Liver (tissue), 9 donors: ENCODE data around the gene STK25. TPM values are rescaled to one million over a fixed set of nuclear protein-coding genes. Genes with fewer than 3 reads are reported as not detected.

Experiments used
- DNase-seq: peaks from one replicate; pipeline ENCODE4 v3.0.0-alpha.2; 2017; ENCODE audit warnings: low spot score
- H3K27ac ChIP-seq, 2 donors: one replicate each; pipeline ENCODE4 v1.7.0; 2013; ENCODE audit warnings: inconsistent platforms in 2 of 2, low read length in 2 of 2, control low read depth in 1 of 2, low read depth in 1 of 2, mild to moderate bottlenecking in 1 of 2
- H3K27me3 ChIP-seq, 4 donors: one replicate each; pipeline versions ENCODE4 v1.6.1 to v1.7.0; 2013; ENCODE audit warnings: low read length in 3 of 4, inconsistent platforms in 1 of 4, mild to moderate bottlenecking in 1 of 4, moderate library complexity in 1 of 4; ENCODE audit not compliant: control insufficient read depth in 4 of 4, insufficient read depth in 4 of 4
- H3K36me3 ChIP-seq, 4 donors: one replicate each; pipeline versions ENCODE4 v1.6.1 to v1.7.0; 2013; ENCODE audit warnings: low read length in 3 of 4, mild to moderate bottlenecking in 3 of 4, low read depth in 1 of 4, moderate library complexity in 1 of 4; ENCODE audit not compliant: control insufficient read depth in 4 of 4, insufficient read depth in 3 of 4
- H3K4me1 ChIP-seq, 4 donors: one replicate each; pipeline versions ENCODE4 v1.6.1 to v1.7.0; 2013; ENCODE audit warnings: low read length in 3 of 4, mild to moderate bottlenecking in 3 of 4, moderate library complexity in 1 of 4; ENCODE audit not compliant: control insufficient read depth in 4 of 4, insufficient read depth in 4 of 4
- H3K4me3 ChIP-seq, 3 donors: one replicate each; pipeline versions ENCODE4 v1.6.1 to v1.7.0; 2013; ENCODE audit warnings: low read length in 3 of 3, control low read depth in 1 of 3, low read depth in 1 of 3, mild to moderate bottlenecking in 1 of 3
- H3K9ac ChIP-seq, 2 donors: one replicate each; pipeline ENCODE4 v1.7.0; 2013; ENCODE audit warnings: low read length in 2 of 2, mild to moderate bottlenecking in 2 of 2, moderate library complexity in 2 of 2, control low read depth in 1 of 2, low read depth in 1 of 2
- H3K9me3 ChIP-seq, 4 donors: one replicate each; pipeline versions ENCODE4 v1.6.1 to v1.7.0; 2013; ENCODE audit warnings: low read length in 3 of 4; ENCODE audit not compliant: control insufficient read depth in 4 of 4
- ATF3 ChIP-seq: IDR thresholded peaks from 2 replicates; pipeline ENCODE4 v1.6.1; 2016; ENCODE audit warnings: antibody characterized with exemption
- CTCF ChIP-seq: fragments of 150-350 bp; IDR thresholded peaks from 2 replicates; pipeline ENCODE4 v1.5.1; 2017; ENCODE audit warnings: improper control_type of control experiment, low read depth, low read length; ENCODE audit not compliant: missing input control
- EGR1 ChIP-seq, 2 donors: IDR thresholded peaks; 2 replicates each; pipeline ENCODE4 v1.6.1; 2016 to 2018; ENCODE audit warnings: antibody characterized with exemption in 2 of 2, low read depth in 2 of 2
- FOXA1 ChIP-seq: IDR thresholded peaks from 2 replicates; pipeline ENCODE4 v1.6.1; 2016; ENCODE audit warnings: antibody characterized with exemption
- FOXA2 ChIP-seq: IDR thresholded peaks from 2 replicates; pipeline ENCODE4 v1.6.1; 2016; ENCODE audit warnings: antibody characterized with exemption
- GABPA ChIP-seq, 2 donors: IDR thresholded peaks in 1 of 2; conservative IDR thresholded peaks in 1 of 2; 2 replicates each; pipeline ENCODE4 v1.6.1; 2016; ENCODE audit warnings: antibody characterized with exemption in 2 of 2, mild to moderate bottlenecking in 1 of 2, moderate library complexity in 1 of 2
- HNF4A ChIP-seq, 2 donors: conservative IDR thresholded peaks; 2 replicates each; pipeline ENCODE4 v1.6.1; 2016; ENCODE audit warnings: antibody characterized with exemption in 2 of 2, mild to moderate bottlenecking in 2 of 2
- HNF4G ChIP-seq: IDR thresholded peaks from 2 replicates; pipeline ENCODE4 v1.6.1; 2016; ENCODE audit warnings: antibody characterized with exemption
- JUND ChIP-seq, 2 donors: IDR thresholded peaks; 2 replicates each; pipeline ENCODE4 v1.6.1; 2016; ENCODE audit warnings: antibody characterized with exemption in 2 of 2
- NR2F2 ChIP-seq: IDR thresholded peaks from 2 replicates; pipeline ENCODE4 v1.6.1; 2016; ENCODE audit warnings: antibody characterized with exemption
- RAD21 ChIP-seq, 2 donors: IDR thresholded peaks; 2 replicates each; pipeline ENCODE4 v1.6.1; 2016; ENCODE audit warnings: antibody characterized with exemption in 2 of 2, mild to moderate bottlenecking in 2 of 2
- REST ChIP-seq: IDR thresholded peaks from 2 replicates; pipeline ENCODE4 v1.6.1; 2016; ENCODE audit warnings: antibody characterized with exemption, mild to moderate bottlenecking
- RXRA ChIP-seq, 2 donors: IDR thresholded peaks; 2 replicates each; pipeline ENCODE4 v1.6.1; 2017 to 2018; ENCODE audit warnings: antibody characterized with exemption in 2 of 2, mild to moderate bottlenecking in 1 of 2
- SP1 ChIP-seq: IDR thresholded peaks from 2 replicates; pipeline ENCODE4 v1.6.1; 2018; ENCODE audit warnings: antibody characterized with exemption, mild to moderate bottlenecking
- TAF1 ChIP-seq: conservative IDR thresholded peaks from 2 replicates; pipeline ENCODE4 v1.6.1; 2016; ENCODE audit warnings: antibody characterized with exemption, mild to moderate bottlenecking
- YY1 ChIP-seq: IDR thresholded peaks from 2 replicates; pipeline ENCODE4 v1.6.1; 2016; ENCODE audit warnings: antibody characterized with exemption, mild to moderate bottlenecking
- ZBTB33 ChIP-seq: IDR thresholded peaks from 2 replicates; pipeline ENCODE4 v1.6.1; 2016; ENCODE audit warnings: antibody characterized with exemption
- WGBS: extraction: QIAGEN DNeasy Blood & Tissue Kit; methylation state at CpG from one replicate; pipeline ENCODE4 v1.1.7; 2013; 5-methylcytosine and 5-hydroxymethylcytosine counted together
- polyA plus RNA-seq, 2 donors: library from polyadenylated mRNA; stranded (reverse) in 1 of 2; unstranded in 1 of 2; fragments of 200-250 nt in 1 of 2; fragments of >200 nt in 1 of 2; fragmentation: Nextera tagmentation in 1 of 2; extraction: Ambion mirVana in 1 of 2; gene quantifications; one replicate each; pipeline versions ENCODE4 v1.2.1 to v1.2.3, GENCODE V29; 2013 to 2015
- total RNA-seq, 2 donors: library from RNA; depleted of rRNA; stranded (reverse); fragments of >200 nt; gene quantifications; one replicate each; pipeline ENCODE4 v1.2.3, GENCODE V29; 2014
- TF ChIP-seq, protein P1 (sequence below): IDR thresholded peaks from 2 replicates; pipeline ENCODE4 v1.6.1; 2016; ENCODE audit warnings: antibody characterized with exemption
- donor health status: healthy.
- donor health status: healthy.
- donor health status: healthy.
- donor health status: healthy.
- donor health status: healthy.

STK25 gene
- total and polyA plus RNA-seq, 4 donors = 43.4 to 85.6 (median 67.3) TPM

- WGBS = 95% methylated on average over 36 of the region's 36 CpGs
- Histone ChIP-seq H3K9ac (no peak overlapping the region), H3K4me1 (no peaks in the 10 kb centered on the region), H3K27ac (no peak overlapping the region), H3K4me3 (no peak overlapping the region), H3K36me3 (peaks cover 10 to 52% (median 14%) of the 10 kb centered on the region in 4 donors), H3K27me3 (no peaks in the 10 kb centered on the region), H3K9me3 (no peaks in the 10 kb centered on the region)
- TF ChIP-seq NR2F2 (no peak), FOXA2 (no peak), ATF3 (no peak), YY1 (no peak), CTCF (no peak), GABPA (IDR thresholded peaks at IDR 0.05 in 1 of 2, conservative IDR thresholded peaks at IDR 0.05 in 1 of 2) (no peak), JUND (IDR thresholded peaks at IDR 0.05) (no peak), EGR1 (IDR thresholded peaks at IDR 0.05; ENCODE audit: low read depth in 2 of 2) (no peak), REST (no peak), HNF4G (no peak), RAD21 (IDR thresholded peaks at IDR 0.05) (no peak), TAF1 (no peak), HNF4A (conservative IDR thresholded peaks at IDR 0.05) (no peak), FOXA1 (no peak), SP1 (no peak), ZBTB33 (no peak), RXRA (IDR thresholded peaks at IDR 0.05) (no peak)
- TF ChIP-seq, protein P1, sequence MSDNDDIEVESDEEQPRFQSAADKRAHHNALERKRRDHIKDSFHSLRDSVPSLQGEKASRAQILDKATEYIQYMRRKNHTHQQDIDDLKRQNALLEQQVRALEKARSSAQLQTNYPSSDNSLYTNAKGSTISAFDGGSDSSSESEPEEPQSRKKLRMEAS = no peak
- DNase-seq = no peak
These were observed 10.0 kb downstream of the STK25 start for GRCh38 chr2:241498115-241499070.
